HG03354 (cell line): ENCODE measurements around the gene LCT.
"Not testable (repeated sequence)": the region's sequence is repeated elsewhere in the genome, so short reads cannot be mapped to it uniquely, and the experiment has no call there.

ENCODE experiments used
- ATAC-seq: cut with Tn5 transposase; IDR thresholded peaks from one replicate; pipeline ENCODE4 v1.9.1; 2021; ENCODE audit warnings: mild to moderate bottlenecking; ENCODE audit not compliant: unreplicated experiment, poor library complexity, severe bottlenecking

The LCT gene

DNA sequence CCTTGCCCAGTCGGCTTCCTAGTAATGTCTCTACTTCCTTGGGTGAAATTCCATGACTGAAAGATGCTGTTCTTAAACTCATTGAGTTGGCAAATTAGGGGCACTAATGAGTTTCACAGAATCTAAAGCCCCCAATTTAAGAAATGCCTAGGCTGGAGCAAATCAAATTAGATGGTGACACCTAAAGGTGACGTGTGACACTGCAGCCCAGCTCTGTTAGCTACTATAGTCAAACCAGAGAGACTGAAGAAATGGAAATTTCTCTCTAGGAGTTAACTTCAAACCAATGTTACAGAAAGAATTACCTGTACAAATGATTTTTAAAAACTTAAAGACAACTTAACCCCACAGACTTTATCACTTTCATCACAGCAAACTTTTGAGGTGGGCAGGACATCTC is 37.2 kb downstream of the LCT start:
- no peak for ATAC-seq

DNA sequence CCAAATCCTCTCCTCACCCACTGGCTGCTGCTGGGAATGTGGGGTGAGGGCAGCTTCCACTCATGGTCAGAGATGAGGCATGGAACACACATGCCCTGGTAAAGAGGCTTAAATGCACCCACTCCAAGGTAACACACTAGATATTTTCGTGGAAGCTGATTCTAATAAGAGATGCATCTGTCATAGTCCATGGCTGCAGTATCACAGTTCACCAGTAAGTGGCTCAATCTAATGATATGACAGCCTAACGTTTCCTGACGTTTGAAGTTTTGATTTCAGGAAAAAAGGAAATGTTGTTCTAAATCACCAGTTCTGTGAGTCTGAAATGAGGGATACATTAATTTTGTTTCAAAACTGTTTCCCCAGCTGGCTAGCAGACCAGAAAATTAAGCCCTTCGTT is 38.2 kb downstream of the LCT start:
- no peak for ATAC-seq

DNA sequence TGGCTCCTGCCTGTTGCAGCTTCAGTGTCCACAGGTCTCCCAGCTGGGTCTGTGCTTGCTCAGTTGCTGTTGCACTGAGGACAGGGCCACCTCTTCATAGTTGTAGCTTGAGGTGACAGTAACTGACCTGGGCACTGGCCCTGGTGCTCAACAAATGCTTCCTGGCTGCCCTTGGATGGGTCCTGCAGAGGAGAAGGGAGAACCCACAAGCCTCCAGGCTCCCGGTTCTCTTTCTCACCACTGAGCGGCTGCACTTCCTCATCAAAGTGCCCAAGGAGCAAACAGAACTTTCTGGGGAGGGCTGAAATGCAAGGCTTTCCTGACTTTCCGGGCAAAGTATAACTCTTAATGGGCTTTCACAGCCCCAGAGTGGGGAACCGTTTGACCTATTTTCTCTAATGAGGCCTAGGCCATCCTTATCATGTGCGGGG is 38.7 kb downstream of the LCT start:
- ATAC-seq, result no peak

DNA sequence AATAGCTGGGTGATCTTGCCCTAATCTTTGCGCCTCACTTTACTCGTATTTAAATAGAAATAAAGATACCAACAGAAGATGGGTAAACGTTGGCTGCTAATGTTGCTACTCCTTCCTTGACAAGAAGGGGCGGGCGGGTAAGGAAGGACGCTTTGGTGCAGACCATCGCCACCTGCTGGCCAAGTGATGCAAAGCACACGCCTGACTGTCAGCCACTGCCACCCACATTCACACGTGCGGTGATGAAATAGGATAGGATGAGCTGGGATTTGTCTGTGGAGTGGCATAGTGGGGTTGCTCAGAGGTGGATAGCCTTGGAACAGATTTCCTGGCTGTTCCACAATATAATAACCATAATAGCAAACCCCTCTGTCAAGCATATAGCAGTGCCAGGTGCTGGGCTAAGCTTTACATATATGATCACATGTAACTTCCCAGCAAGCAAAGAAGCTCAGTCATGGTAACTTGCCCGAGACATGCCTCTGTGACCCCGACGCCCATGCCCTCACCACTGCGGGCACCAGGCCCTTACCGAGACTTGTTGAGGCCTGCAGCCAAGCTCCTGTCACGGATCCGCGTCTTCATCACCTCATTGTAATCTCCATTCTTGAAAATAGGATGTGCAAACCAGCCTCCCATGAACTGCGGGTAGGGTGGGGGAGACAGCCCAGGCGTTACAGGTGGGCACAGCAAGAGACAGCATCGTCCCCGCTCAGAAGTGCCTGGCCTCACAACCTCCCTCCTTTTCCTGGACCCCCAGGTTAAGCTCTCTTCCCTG is 39.3 kb downstream of the LCT start:
- ATAC-seq, result peak; percentile 84

DNA sequence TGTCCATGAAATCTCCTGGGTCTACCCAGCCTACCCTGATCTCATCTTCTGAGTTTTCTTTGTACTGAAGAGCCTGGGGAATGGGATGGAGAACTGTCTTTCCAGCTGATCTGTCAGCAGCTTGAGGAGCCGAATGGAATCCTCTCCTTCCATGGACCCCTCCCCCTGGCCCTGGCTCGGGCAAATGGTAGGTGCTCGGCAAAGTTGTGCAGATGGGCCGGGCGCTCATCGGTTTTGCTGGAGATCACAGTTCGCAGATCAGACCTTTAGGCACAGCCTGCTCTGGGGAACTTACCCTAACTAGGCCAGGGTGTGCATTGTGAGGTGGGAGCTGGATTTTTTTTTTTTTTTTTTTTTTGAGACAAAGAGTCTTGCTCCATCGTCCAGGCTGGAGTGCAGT is 40.4 kb downstream of the LCT start:
- no peak for ATAC-seq

DNA sequence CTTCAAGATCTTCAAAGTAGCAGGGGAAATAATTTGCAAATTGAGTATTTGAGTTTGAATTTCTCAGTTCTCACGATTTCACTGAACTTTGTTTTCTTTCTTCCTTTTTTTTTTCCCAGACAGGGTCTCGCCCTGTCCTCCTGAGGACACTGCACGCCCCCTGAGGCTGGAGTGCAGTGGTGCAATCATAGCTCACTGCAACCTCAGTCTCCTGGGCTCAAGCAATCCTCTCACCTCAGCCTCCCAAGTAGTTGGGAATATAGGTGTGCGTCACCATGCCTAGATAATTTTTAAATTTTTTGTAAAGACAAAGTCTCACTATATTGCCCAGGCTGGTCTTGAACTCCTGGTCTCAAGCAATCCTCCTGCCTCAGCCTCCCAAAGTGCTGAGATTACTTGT is 41.3 kb downstream of the LCT start:
- ATAC-seq, result not testable (repeated sequence)

DNA sequence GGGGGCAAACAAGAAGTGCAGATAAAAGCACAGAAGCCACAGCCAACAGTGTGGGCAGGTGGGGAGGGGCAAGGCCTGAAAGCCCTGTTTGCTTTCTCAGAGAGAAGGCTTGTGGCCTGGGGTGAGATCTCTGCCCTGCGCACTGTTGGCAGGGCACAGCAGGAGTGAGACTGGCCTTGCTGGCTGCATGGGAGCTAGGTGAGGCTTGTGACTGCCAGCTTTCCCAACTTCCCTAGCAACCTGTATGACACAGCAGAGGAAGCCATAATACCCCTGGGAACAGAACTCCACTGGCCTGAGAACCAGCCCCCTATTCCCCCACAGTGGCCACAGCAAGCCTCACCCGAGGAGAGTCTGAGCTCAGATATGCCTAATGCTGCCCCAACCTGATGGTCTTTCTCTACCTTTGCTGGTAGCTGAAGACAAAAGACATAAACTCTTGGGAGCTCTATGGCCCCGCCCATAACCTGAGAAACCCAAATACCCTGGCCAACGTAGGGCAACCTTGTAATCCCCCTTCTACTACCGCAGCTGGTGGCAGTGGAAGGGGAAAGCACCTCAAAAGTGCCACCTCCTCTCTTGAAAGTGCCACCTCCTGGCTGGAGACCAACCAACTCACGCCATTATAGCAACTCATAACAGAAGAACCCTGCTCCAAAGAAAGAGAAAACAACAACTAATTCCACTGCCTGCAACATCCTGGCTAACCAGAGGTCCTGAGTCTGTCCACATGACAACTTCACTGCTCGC is 44.4 kb downstream of the LCT start:
- ATAC-seq, result peak; percentile 33

DNA sequence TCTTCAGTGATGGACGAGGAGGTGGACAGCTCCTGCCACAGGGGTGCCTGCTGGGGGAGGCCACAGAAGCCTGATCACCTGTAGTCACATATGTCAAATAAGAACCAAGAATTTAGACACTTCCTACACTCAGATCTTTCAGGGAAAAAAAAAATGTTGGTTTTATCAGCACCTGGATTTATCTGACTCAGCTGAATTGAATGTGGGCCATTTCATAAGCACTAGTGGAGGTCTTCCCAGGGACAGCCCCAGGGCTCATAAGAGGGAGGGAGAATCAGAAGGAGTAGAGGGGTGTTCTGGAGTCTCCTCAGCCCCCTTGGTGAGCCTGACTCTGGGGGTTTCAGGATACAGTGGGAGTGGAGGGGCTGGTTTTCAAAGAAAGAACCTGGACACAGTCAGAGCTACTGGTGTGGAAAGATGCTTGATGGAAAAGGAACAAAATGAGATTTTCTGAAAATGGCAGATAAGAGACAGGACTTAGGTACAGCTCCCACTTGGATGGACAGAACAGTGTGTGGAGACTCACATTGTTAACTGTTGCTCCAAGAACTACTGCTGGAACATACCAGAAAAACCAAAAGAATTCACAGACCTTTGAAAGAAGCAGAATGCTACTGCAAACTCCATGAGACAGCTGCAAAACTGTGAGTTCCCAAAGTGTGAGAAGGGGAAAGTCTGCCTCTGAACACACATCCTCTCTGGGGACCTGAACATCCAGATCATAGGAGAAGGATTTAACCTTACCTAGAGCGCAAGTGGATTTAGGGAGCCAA is 45.4 kb downstream of the LCT start:
- ATAC-seq, result no peak

DNA sequence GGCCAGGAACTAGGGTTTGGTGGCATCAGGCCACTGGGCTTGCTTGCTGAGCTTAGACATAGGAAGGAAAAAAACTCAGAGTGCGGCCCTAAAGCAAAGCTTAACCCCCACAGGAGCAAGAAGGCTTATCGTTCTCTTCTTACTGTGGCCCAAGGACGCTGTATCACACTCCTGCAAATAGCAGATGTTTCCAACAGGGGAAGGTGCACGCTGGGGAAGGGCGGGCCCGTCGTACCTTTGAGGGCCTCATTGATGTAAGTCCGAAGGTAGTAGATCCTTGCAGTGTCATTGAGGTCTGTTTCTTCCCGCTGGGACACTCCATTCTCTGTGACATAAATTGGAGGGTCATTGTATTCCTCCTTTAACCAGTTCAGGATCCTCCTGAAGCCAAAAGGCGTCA is 46.6 kb downstream of the LCT start:
- ATAC-seq, result no peak

DNA sequence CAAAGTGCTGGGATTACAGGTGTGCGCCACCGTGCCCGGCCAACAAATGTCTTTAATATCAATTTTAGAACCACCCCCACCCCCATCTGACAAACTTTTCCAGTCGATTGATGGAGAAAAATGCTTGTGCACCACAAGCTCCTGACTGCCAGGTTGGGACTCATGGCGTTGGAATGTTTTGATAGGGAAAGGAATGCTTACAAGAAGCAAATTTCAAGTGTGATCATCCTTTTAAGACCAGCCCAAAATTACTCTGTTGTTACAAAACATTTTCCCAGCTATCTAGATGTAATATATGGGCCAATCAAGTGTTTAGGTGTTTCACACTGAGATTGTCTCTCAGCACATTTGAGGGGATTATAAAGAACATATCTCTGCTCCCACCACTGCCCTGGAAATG is 50.2 kb downstream of the LCT start:
- no peak for ATAC-seq

DNA sequence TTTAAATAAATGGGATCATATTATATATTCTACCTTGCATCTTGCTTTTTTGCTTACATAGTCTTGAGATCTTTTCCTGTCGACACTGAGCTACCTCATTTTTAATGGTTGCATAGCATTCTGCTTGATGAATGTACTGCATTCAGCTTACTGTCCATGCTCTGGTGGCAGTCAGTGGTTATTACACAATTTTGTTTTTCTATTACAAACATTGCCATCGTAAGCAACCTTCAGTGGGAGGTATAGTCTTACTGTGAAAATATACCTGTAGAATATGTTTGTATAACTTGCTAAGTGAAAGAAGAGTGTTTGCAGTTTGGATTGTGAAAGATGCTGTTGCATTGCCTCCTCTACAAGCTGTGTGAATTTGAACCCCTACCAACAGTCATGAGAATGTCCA is 52.0 kb downstream of the LCT start:
- no peak for ATAC-seq

DNA sequence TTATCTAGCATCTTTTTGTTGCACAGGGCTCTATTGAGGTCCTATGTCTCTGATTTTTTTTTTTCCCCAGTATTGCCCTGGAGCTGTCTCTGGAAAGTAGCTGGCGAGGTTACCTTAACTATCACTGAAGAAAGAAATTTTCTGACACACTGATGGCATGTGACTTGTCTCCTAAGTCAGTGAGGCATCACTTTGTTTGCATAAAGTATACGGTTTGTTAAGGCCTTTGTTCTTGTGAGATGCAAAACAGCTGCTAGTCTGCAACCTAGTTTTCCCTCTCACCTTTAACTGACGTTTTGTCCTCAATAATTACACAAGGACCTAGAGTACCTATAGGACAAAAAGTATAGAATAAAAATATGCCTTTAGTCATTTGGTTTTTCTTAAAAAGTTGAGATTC is 53.5 kb downstream of the LCT start:
- ATAC-seq, result peak; percentile 65

DNA sequence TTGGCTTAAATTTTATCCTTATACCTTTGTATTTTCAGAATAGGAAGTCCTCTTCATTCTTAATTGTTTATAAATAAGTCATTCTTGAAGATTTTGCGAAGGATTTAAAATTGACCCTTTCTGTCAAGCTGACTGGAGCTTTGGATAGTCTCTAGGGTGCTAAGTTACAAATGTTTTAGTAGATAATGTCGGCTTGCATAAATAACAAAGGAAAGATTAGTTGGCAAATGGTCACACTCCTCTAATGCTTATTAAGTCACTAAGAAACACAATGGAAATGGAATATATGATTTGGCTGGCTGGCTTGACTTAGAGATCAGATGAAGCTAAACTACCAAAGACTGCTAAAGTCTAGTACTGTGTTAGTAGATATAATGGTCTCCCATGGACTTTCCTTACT is 54.8 kb downstream of the LCT start:
- no peak for ATAC-seq

DNA sequence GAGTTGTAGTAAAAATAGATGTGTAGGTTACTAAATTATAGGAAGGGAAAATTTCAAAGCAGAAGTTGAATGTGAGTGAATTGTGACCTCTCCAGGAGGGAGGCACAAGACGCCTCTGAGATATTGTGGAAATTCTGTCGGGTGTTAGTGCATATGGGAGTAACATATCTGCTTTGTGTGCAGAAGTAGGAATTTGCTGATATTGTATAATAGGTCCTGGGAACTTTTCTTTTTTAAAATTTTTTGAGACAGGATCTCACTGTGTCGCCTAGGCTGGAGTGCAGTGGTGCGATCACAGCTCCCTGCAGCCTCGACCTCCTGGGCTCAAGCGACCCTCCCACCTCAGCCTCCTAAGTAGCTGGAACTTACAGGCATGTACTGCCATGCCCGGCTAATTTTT is 60.6 kb downstream of the LCT start:
- ATAC-seq, result no peak

DNA sequence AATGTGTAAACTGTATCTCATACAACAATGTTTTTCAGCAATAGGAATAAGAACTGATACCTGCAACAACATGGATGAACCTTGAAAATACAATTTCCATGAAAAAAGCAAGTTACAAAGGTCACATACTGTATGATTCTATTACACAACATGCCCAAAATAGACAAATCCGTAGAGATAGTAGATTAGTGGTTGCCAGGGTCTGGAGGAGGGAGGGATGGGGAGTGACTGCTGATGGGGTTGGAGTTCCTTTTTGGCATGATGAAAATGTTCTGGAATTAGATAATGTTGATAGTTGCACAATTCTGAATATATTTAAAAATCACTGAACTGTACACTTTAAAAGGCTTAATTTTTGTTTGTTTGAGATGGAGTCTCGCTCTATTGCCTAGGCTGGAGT is 61.6 kb downstream of the LCT start:
- no peak for ATAC-seq

DNA sequence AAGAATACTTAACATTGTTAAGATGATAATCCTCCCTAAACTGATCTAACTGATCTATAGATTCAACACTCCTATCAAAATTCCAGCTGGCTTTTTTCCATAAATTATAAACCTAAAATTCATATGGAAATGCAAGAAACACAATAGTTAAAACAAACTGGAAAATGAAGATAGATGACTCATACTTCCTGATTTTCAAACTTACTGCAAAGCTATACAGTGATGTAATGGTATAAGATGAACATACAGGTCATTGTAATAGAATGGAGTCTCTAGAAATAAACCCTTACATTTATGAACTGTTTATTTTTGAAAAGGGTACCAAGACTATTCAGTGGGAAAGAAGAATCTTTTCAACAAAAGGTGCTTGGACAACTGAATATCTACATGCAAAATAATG is 63.1 kb downstream of the LCT start:
- ATAC-seq, result no peak

DNA sequence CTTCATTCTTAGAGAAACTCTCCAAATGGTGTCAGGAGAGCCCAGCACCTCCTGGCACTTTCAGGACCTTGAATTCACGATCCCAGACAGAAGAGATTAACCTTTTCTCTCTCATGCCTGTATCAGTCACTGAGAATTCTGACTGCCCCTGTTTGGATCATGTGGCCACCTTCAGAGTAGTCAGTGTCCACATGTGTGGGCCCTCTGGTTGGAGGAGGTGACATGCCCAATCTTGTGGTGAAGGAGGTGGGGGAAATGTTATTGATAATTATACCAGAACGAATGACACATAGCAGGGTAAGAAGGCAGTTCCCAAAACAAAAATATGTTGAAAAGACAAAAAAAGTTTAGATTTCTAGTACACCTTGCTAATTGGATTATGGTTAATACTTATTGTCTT is 63.7 kb downstream of the LCT start:
- no peak for ATAC-seq

DNA sequence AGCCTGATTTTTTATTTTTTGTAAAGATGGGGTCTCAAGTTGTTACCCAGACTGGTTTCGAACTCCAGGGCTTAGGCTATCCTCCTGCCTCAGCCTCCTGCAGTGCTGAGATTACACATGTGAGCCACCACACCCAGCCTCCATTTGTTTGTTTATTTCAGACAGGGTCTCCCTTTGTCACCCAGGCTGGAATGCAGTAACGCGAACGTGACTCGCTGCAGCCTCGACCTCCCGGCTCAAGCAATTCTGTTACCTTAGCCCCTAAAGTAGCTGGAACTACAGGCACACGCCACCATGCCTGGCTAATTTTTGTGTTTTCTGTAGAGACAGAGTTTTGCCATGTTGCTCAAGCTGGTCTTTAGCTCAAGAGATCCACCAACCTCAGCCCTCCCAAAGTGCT is 68.1 kb downstream of the LCT start:
- ATAC-seq, result no peak

DNA sequence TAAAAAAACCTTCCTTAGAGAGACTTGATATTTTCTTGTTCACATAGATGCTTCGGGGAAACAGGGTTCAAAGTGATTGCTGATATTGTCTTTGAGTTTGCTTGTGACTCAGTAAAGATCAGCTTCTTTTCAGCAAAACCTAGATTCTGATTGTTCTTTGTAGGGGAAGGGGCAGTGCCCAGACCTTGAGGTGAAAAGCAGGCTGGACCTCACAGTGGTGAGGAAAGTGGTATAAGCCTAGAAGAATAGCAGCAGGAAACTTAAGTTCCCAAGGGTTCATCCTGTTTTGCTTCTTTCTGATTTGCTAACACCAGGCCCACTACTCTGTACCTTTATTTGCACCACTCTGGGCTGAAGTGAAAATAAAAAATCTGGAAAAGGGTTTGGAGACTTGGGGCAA is 74.5 kb downstream of the LCT start:
- no peak for ATAC-seq

DNA sequence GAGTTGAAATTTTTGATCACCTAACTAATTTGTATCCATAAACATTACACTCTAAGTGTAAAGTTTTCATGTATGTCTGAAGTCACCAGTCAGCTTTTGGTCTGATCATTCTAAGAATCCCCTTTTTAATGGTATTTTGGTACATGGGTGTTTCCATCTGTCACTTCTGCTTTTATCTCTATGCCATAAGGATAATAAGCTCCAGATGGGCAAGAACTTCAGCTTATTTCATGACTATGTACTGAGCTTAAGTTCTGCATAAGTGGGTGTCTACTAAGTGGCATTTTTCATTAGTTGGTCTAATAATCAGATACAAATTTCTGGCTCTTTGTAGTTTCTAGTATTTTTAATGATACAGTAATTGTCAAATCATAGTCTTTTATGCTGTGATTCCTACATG is 75.0 kb downstream of the LCT start:
- ATAC-seq, result no peak

DNA sequence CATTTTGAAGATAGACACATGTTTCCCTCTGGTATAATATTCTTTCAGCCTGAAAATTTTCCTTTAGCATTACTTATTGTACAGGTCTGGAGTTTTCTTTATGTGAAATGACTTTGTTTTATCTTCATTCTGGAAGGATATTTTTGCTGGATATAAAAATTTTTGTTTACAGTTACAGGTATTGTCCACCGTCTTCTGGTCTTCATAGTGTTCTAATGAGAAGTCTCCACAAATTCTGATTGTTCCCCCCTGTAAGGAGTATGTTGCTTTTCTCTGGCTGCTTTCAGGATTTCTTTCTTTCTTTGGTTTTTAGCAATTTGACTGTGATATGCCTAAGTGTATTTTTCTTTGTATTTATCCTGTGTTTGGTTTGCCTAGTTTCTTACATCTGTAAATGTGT is 80.3 kb downstream of the LCT start:
- ATAC-seq, result no peak
